H9 (cell line): ENCODE measurements around the gene MARVELD1. TPM values are rescaled to one million over a fixed set of nuclear protein-coding genes. Genes with fewer than 3 reads are reported as not detected.

Experiments used
- DNase-seq: peaks from one replicate; pipeline ENCODE4 v3.0.0-alpha.2; 2017
- H2AFZ ChIP-seq: one replicate; pipeline ENCODE4 v1.6.1; 2013; ENCODE audit warnings: mild to moderate bottlenecking, low read length, control low read depth, moderate library complexity
- H2AK5ac ChIP-seq: 2 replicates; pipeline ENCODE4 v1.6.1; 2013; ENCODE audit warnings: low read length, control low read depth, mixed read lengths; ENCODE audit not compliant: insufficient read length
- H2BK120ac ChIP-seq: one replicate; pipeline ENCODE4 v1.6.1; 2013; ENCODE audit warnings: low read depth, mild to moderate bottlenecking, low read length, control low read depth, inconsistent platforms; ENCODE audit not compliant: poor library complexity, severe bottlenecking
- H2BK12ac ChIP-seq: 2 replicates; pipeline ENCODE4 v1.6.1; 2013; ENCODE audit warnings: low read length, control low read depth, mixed read lengths, low read depth; ENCODE audit not compliant: insufficient read length
- H2BK15ac ChIP-seq: 2 replicates; pipeline ENCODE4 v1.6.1; 2013; ENCODE audit warnings: low read depth, low read length, control low read depth
- H2BK20ac ChIP-seq: one replicate; pipeline ENCODE4 v1.6.1; 2013; ENCODE audit warnings: low read depth, mild to moderate bottlenecking, low read length, control low read depth, inconsistent platforms; ENCODE audit not compliant: poor library complexity, severe bottlenecking
- H2BK5ac ChIP-seq: 2 replicates; pipeline ENCODE4 v1.6.1; 2013; ENCODE audit warnings: low read length, control low read depth, mixed read lengths; ENCODE audit not compliant: insufficient read length
- H3K14ac ChIP-seq: 2 replicates; pipeline ENCODE4 v1.6.1; 2013; ENCODE audit warnings: low read length, control low read depth; ENCODE audit not compliant: insufficient read depth
- H3K18ac ChIP-seq: 2 replicates; pipeline ENCODE4 v1.6.1; 2013; ENCODE audit warnings: low read depth, mild to moderate bottlenecking, mixed read lengths, low read length, control low read depth; ENCODE audit not compliant: insufficient read length
- H3K23ac ChIP-seq: 2 replicates; pipeline ENCODE4 v1.6.1; 2013; ENCODE audit warnings: low read length, control low read depth, mixed read lengths, low read depth; ENCODE audit not compliant: insufficient read length
- H3K23me2 ChIP-seq: 2 replicates; pipeline ENCODE4 v1.6.1; 2013; ENCODE audit warnings: low read depth, mild to moderate bottlenecking, mixed read lengths, low read length, control low read depth; ENCODE audit not compliant: insufficient read length, poor library complexity, severe bottlenecking
- H3K27ac ChIP-seq: 2 replicates; pipeline ENCODE4 v1.5.1; 2013; ENCODE audit warnings: low read length, control low read depth, mixed read lengths, low read depth; ENCODE audit not compliant: insufficient read length
- H3K27me3 ChIP-seq: 2 replicates; pipeline ENCODE4 v1.6.1; 2013; ENCODE audit warnings: low read length, control low read depth, inconsistent platforms; ENCODE audit not compliant: insufficient read depth
- H3K4ac ChIP-seq: 2 replicates; pipeline ENCODE4 v1.6.1; 2013; ENCODE audit warnings: low read depth, mild to moderate bottlenecking, control low read depth, inconsistent platforms, low read length, moderate library complexity
- H3K4me1 ChIP-seq: 2 replicates; pipeline ENCODE4 v1.6.1; 2013; ENCODE audit warnings: low read length, control low read depth, inconsistent platforms; ENCODE audit not compliant: insufficient read depth
- H3K4me2 ChIP-seq: 2 replicates; pipeline ENCODE4 v1.6.1; 2013; ENCODE audit warnings: low read length, control low read depth, mixed read lengths; ENCODE audit not compliant: insufficient read length, insufficient read depth
- H3K56ac ChIP-seq: 2 replicates; pipeline ENCODE4 v1.6.1; 2013; ENCODE audit warnings: low read depth, mild to moderate bottlenecking, mixed read lengths, low read length, control low read depth; ENCODE audit not compliant: insufficient read length
- H3K79me1 ChIP-seq: 2 replicates; pipeline ENCODE4 v1.6.1; 2013; ENCODE audit warnings: low read depth, mild to moderate bottlenecking, moderate library complexity, low read length, control low read depth, inconsistent platforms; ENCODE audit not compliant: insufficient read depth, poor library complexity, severe bottlenecking
- H3K79me2 ChIP-seq: 2 replicates; pipeline ENCODE4 v1.6.1; 2013; ENCODE audit warnings: low read length, control low read depth, inconsistent platforms; ENCODE audit not compliant: insufficient read depth
- H3K9ac ChIP-seq: 2 replicates; pipeline ENCODE4 v1.6.1; 2013; ENCODE audit warnings: low read length, control low read depth, mixed read lengths; ENCODE audit not compliant: insufficient read length; ENCODE audit errors: extremely low read depth
- H3K9me3 ChIP-seq: one replicate; pipeline ENCODE4 v1.6.1; 2013; ENCODE audit warnings: low read depth, low read length, inconsistent platforms; ENCODE audit not compliant: control insufficient read depth
- H3T11ph ChIP-seq: one replicate; pipeline ENCODE4 v1.6.1; 2013; ENCODE audit warnings: mild to moderate bottlenecking, low read length, control low read depth, inconsistent platforms
- H4K20me1 ChIP-seq: one replicate; pipeline ENCODE4 v1.6.1; 2013; ENCODE audit not compliant: control insufficient read depth, insufficient read length, insufficient read depth
- H4K5ac ChIP-seq: 2 replicates; pipeline ENCODE4 v1.6.1; 2013; ENCODE audit warnings: low read depth, mild to moderate bottlenecking, mixed read lengths, low read length, control low read depth; ENCODE audit not compliant: insufficient read length
- H4K8ac ChIP-seq: replicated peaks from 2 replicates; pipeline ENCODE4 v1.6.1; 2013; ENCODE audit warnings: low read length, control low read depth, mixed read lengths, low read depth; ENCODE audit not compliant: insufficient read length
- H4K91ac ChIP-seq: 2 replicates; pipeline ENCODE4 v1.6.1; 2013; ENCODE audit warnings: low read depth, mild to moderate bottlenecking, moderate library complexity, mixed read lengths, low read length, control low read depth; ENCODE audit not compliant: insufficient read length
- H3K27ac Mint-ChIP-seq, 3 experiments: 2 replicates in 2 of 3; 3 replicates in 1 of 3; pipeline ENCODE4 v1.8.0; 2020 to 2021; ENCODE audit warnings: mixed read lengths in 3 of 3, mild to moderate bottlenecking in 1 of 3, moderate library complexity in 1 of 3
- H3K27me3 Mint-ChIP-seq: 2 replicates; pipeline ENCODE4 v1.8.0; 2021; ENCODE audit warnings: low read depth, mild to moderate bottlenecking, moderate library complexity, mixed read lengths
- H3K36me3 Mint-ChIP-seq, 3 experiments: 2 replicates in 2 of 3; 3 replicates in 1 of 3; pipeline ENCODE4 v1.8.0; 2020 to 2021; ENCODE audit warnings: low read depth in 3 of 3, mixed read lengths in 3 of 3; ENCODE audit not compliant: insufficient read depth in 1 of 3
- H3K4me1 Mint-ChIP-seq, 2 experiments: 2 replicates each; pipeline ENCODE4 v1.8.0; 2020; ENCODE audit warnings: mixed read lengths in 2 of 2
- H3K4me3 Mint-ChIP-seq, 2 experiments: 2 replicates in 1 of 2; 3 replicates in 1 of 2; pipeline ENCODE4 v1.8.0; 2020 to 2021; ENCODE audit warnings: mild to moderate bottlenecking in 2 of 2, mixed read lengths in 2 of 2, moderate library complexity in 1 of 2
- H3K9me3 Mint-ChIP-seq, 2 experiments: 2 replicates in 1 of 2; 3 replicates in 1 of 2; pipeline ENCODE4 v1.8.0; 2020; ENCODE audit warnings: mild to moderate bottlenecking in 2 of 2, mixed read lengths in 2 of 2, moderate library complexity in 1 of 2
- WGBS: extraction: QIAGEN DNeasy Blood & Tissue Kit; methylation state at CpG from one replicate; pipeline ENCODE4 v1.1.7; 2013; ENCODE audit warnings: missing lambda C conversion rate, low lambda C conversion rate, mixed read lengths; ENCODE audit not compliant: insufficient read length; ENCODE audit errors: extremely low coverage; 5-methylcytosine and 5-hydroxymethylcytosine counted together
- total RNA-seq: library from RNA; stranded (reverse); gene quantifications from 2 replicates; pipeline ENCODE4 v1.2.1, GENCODE V29; 2021
- TF ChIP-seq, protein P1 (sequence below): fragments of 200-600 bp; sonication (generic); conservative IDR thresholded peaks from 3 replicates; pipeline ENCODE4 v1.8.0; 2021; ENCODE audit warnings: antibody characterized with exemption, mild to moderate bottlenecking

MARVELD1 gene
- total RNA-seq, 1 experiment from 2014 or later: 26.7 TPM

DNA sequence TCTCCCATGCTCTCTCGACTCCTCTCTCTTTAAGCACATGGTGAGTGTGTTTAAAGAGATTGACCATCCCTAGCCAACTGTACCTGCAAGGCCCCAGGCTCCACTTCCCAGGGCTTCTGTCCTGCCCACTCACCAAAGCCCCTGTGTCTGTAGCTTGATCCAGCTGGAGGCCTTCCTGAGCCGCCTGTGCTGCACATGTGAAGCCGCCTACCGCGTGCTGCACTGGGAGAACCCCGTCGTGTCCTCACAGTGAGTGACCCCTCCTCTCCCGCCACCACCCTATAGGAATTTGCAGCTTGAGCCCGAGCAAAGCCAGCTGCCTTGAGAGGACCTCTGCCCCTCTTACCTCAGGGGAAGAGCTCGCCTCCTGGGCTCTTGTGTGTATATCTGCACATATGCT lies 34.6 kb downstream of the MARVELD1 start:
- WGBS: no CpG with 5 or more reads among the region's 10 CpGs
- peaks cover 11 to 86% (median 63%) of the 10 kb centered on the region in 3 experiments; a peak in 6 of 7 replicates for H3K36me3 Mint-ChIP-seq
- no peaks in the 10 kb centered on the region for H4K20me1 ChIP-seq

More for the DNA sequence above, 34.6 kb downstream of the MARVELD1 start:
- Histone ChIP-seq H3K27me3 (no peaks in the 10 kb centered on the region), H3K4ac (no peak overlapping the region), H2BK120ac (no peak overlapping the region), H3K9me3 (no peaks in the 10 kb centered on the region), H3K79me1 (no peaks in the 10 kb centered on the region), H2BK5ac (no peak overlapping the region), H2AFZ (no peak overlapping the region), H2AK5ac (no peak overlapping the region), H3T11ph (no peak overlapping the region), H3K9ac (no peak overlapping the region), H3K56ac (no peak overlapping the region), H2BK20ac (no peak overlapping the region), H3K14ac (no peak overlapping the region), H3K27ac (no peak overlapping the region), H3K4me2 (no peak overlapping the region), H3K23me2 (no peaks in the 10 kb centered on the region), H2BK12ac (no peak overlapping the region), H3K4me1 (no peaks in the 10 kb centered on the region), H4K91ac (no peak overlapping the region), H3K23ac (no peak overlapping the region), H2BK15ac (no peak overlapping the region), H4K5ac (no peak overlapping the region), H3K18ac (no peak overlapping the region), H3K79me2 (no peaks in the 10 kb centered on the region), H4K8ac (no peak overlapping the region)
- H3K27ac Mint-ChIP-seq: peak overlapping the region in 2 of 3 experiments; percentile 19 to 53; a peak in 2 of 7 replicates
- H3K4me1 Mint-ChIP-seq: no peaks in the 10 kb centered on the region
- H3K27me3 Mint-ChIP-seq: no peaks in the 10 kb centered on the region
- H3K4me3 Mint-ChIP-seq: no peak overlapping the region
- H3K9me3 Mint-ChIP-seq: no peaks in the 10 kb centered on the region
- TF ChIP-seq, protein P1, sequence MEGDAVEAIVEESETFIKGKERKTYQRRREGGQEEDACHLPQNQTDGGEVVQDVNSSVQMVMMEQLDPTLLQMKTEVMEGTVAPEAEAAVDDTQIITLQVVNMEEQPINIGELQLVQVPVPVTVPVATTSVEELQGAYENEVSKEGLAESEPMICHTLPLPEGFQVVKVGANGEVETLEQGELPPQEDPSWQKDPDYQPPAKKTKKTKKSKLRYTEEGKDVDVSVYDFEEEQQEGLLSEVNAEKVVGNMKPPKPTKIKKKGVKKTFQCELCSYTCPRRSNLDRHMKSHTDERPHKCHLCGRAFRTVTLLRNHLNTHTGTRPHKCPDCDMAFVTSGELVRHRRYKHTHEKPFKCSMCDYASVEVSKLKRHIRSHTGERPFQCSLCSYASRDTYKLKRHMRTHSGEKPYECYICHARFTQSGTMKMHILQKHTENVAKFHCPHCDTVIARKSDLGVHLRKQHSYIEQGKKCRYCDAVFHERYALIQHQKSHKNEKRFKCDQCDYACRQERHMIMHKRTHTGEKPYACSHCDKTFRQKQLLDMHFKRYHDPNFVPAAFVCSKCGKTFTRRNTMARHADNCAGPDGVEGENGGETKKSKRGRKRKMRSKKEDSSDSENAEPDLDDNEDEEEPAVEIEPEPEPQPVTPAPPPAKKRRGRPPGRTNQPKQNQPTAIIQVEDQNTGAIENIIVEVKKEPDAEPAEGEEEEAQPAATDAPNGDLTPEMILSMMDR: no peak
- no peak for DNase-seq
